HUES6 (cell line): ENCODE results near the gene PCSK6.

ENCODE experiments used
- H3K27ac ChIP-seq: 2 replicates; pipeline ENCODE4 v1.7.0; 2013; ENCODE audit warnings: low read depth, mild to moderate bottlenecking, low read length, inconsistent platforms
- H3K27me3 ChIP-seq: 2 replicates; pipeline ENCODE4 v1.6.1; 2013; ENCODE audit warnings: low read length; ENCODE audit not compliant: control insufficient read depth, insufficient read depth
- H3K36me3 ChIP-seq: 2 replicates; pipeline ENCODE4 v1.6.1; 2013; ENCODE audit warnings: low read length; ENCODE audit not compliant: control insufficient read depth, insufficient read depth
- H3K4me1 ChIP-seq: 2 replicates; pipeline ENCODE4 v1.6.1; 2013; ENCODE audit warnings: low read length; ENCODE audit not compliant: control insufficient read depth, insufficient read depth
- H3K4me3 ChIP-seq: 2 replicates; pipeline ENCODE4 v1.5.1; 2013; ENCODE audit warnings: low read depth, low read length
- H3K9ac ChIP-seq: one replicate; pipeline ENCODE4 v1.6.1; 2013; ENCODE audit warnings: mild to moderate bottlenecking, low read length
- H3K9me3 ChIP-seq: 2 replicates; pipeline ENCODE4 v1.6.1; 2013; ENCODE audit warnings: low read depth, low read length; ENCODE audit not compliant: control insufficient read depth, insufficient read depth

PCSK6 gene

DNA sequence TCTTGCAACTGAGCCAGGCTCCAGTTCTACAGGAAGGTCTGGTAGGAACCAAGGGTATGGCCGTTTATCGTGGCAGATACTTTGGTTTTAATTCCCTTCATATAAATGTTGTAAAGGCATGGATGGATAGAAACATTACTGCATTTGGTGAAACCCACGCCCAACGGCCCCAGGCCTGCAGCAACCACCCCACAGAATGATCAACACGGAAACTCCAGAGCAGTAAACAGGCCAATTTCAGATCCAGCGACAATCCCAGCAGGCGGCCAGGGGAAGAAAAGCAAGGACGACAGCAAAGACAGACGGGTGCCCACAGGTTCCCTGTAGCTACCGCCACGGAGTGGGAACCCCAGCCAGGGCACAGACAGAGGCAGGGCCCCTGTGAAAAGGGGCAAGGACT is 32.6 kb upstream of the PCSK6 start:
- Histone ChIP-seq H3K9me3 (no peaks in the 10 kb centered on the region; the same call in 1 of the 2 replicates), H3K9ac (no peak overlapping the region), H3K4me1 (peaks cover 5% of the 10 kb centered on the region), H3K27me3 (no peaks in the 10 kb centered on the region), H3K27ac (no peak overlapping the region), H3K36me3 (no peaks in the 10 kb centered on the region), H3K4me3 (no peak overlapping the region)

DNA sequence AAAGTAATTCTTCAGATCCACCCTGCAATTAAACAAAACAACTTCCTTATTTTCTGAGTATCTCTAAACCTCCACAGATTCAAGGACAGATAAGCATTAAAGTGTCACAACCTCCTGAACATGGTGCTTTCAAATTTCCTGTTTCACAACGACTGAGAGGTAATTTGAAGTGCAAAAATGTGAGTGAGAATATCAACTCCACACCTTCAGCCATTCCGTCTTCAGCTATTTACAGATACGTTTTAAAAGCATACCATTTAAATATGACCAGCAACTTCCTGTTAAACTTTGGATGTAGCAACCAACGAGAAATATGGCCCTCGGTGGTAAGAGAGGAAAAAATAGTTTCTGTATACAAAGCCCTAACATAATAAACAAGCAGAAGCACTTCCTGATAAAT is 32.1 kb upstream of the PCSK6 start:
- H3K27ac ChIP-seq, result no peak overlapping the region
- H3K9ac ChIP-seq, result no peak overlapping the region
- no peak overlapping the region for H3K4me3 ChIP-seq
- H3K36me3 ChIP-seq, result no peaks in the 10 kb centered on the region
- H3K27me3 ChIP-seq, result no peaks in the 10 kb centered on the region
- peaks cover 3% of the 10 kb centered on the region for H3K9me3 ChIP-seq
- peaks cover 5% of the 10 kb centered on the region for H3K4me1 ChIP-seq

DNA sequence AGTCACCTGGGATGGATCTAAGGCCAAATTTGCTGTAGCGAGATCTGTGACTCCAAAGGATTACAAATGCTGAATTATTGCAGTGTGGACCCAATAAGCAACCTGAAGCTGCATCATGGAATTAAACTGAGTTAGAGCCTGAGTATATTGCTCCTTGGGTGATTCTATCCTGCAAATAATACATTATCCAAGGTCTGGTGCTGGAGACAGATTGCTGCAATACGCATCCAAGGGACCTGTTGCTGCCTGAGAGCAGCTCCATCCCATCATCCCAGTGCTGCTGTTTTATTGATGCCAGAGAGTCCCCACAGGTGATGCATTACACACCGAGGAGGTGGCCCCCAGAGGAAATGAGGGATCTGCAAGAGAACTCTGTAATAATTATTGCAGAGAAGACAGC is 31.6 kb upstream of the PCSK6 start:
- no peak overlapping the region for H3K27ac ChIP-seq
- H3K4me3 ChIP-seq, result no peak overlapping the region
- H3K4me1 ChIP-seq, result peaks cover 1% of the 10 kb centered on the region

DNA sequence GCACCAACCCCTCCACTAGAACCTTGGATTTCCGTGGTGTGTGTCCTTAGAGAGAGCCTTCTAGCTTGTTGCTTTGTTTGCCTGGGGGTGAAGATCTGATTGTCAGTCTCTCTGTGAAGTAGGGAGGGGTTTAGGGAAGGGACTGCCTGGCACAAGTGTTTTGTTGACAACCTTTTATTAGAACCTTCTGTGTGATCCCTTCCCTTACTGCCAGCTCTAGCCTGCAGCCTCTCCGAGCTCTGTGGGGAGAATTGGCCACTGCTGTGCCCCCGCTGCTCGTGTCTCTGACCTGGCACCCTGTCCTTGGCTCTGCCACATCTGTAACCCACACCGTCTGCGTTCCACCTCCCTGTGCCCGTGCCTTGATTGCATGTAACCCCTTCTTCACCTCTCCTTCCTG is 30.9 kb upstream of the PCSK6 start:
- no peak overlapping the region for H3K27ac ChIP-seq
- H3K4me3 ChIP-seq, result no peak overlapping the region
- no peaks in the 10 kb centered on the region for H3K27me3 ChIP-seq
- H3K4me1 ChIP-seq, result no peaks in the 10 kb centered on the region
- H3K9ac ChIP-seq, result no peak overlapping the region
- no peaks in the 10 kb centered on the region for H3K36me3 ChIP-seq
- H3K9me3 ChIP-seq, result peaks cover 7% of the 10 kb centered on the region

More for the DNA sequence above, 31.6 kb upstream of the PCSK6 start:
- H3K27me3 ChIP-seq, result no peaks in the 10 kb centered on the region
- H3K36me3 ChIP-seq, result no peaks in the 10 kb centered on the region
- no peak overlapping the region for H3K9ac ChIP-seq
- H3K9me3 ChIP-seq, result peaks cover 7% of the 10 kb centered on the region

DNA sequence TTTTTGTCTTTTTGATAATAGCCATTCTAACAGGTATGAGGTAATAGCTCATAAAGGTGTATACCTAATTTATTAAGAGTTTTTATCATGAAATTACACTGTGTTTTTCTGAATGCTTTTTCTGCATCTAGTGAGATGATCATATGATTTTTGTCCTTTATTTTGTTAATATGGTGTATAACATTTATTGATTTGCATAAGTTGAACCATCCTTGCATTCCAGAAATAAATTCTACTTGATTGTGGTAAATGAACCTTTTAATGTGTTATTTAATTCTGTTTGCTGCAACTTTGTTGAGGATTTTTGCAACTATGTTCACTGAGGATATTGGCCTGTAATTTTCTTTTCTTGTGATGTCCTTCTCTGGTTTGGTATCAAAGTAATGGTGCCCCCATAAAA is 28.0 kb upstream of the PCSK6 start:
- H3K4me1 ChIP-seq, result no peaks in the 10 kb centered on the region
- no peaks in the 10 kb centered on the region for H3K36me3 ChIP-seq
- no peaks in the 10 kb centered on the region for H3K27me3 ChIP-seq
- H3K4me3 ChIP-seq, result no peak overlapping the region
- peaks cover 7% of the 10 kb centered on the region for H3K9me3 ChIP-seq
- no peak overlapping the region for H3K9ac ChIP-seq
- no peak overlapping the region for H3K27ac ChIP-seq

DNA sequence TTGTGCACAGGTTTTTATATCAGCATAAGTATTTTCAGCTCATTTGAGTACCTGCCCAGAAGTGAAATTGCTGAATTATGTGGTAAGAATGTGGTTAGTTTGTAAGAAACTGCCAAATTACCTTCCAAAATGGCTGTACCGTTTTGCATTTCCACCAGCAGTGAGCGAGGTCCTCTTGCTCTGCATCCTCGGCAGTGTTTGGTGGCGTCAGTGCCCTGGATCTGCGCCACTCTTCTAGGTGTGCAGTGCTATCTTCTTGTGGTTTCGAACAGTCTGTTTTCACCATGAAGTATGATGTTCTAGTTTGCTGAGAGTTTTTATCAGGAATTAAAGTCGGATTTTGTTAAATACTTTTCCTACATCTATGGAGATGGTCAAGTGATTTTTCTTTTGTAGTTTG is 24.8 kb upstream of the PCSK6 start:
- Histone ChIP-seq H3K9ac (no peak overlapping the region), H3K4me1 (no peaks in the 10 kb centered on the region), H3K9me3 (peaks cover 7% of the 10 kb centered on the region), H3K36me3 (no peaks in the 10 kb centered on the region), H3K27ac (no peak overlapping the region), H3K4me3 (no peak overlapping the region), H3K27me3 (no peaks in the 10 kb centered on the region)

DNA sequence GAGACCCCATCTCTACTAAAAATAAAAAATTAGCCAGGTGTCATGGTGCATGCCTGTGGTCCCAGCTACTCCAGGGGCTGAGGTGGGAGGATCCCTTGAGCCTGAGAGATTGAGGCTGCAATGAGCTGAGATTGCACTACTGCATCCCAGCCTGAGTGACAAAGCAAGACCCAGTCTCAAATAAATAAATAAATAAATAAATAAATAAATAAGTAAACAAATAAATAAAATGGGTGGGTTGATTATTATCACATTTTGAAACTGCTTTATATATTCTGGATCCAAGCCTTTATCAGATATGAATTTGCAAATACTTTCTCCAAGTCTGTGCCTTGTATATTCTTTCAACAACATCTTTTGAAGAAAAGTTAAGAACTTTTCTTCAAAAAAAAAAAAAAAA is 22.2 kb upstream of the PCSK6 start:
- Histone ChIP-seq H3K27ac (no peak overlapping the region), H3K27me3 (no peaks in the 10 kb centered on the region), H3K9ac (no peak overlapping the region), H3K4me3 (no peak overlapping the region), H3K9me3 (peaks cover 5% of the 10 kb centered on the region), H3K4me1 (no peaks in the 10 kb centered on the region), H3K36me3 (no peaks in the 10 kb centered on the region)

DNA sequence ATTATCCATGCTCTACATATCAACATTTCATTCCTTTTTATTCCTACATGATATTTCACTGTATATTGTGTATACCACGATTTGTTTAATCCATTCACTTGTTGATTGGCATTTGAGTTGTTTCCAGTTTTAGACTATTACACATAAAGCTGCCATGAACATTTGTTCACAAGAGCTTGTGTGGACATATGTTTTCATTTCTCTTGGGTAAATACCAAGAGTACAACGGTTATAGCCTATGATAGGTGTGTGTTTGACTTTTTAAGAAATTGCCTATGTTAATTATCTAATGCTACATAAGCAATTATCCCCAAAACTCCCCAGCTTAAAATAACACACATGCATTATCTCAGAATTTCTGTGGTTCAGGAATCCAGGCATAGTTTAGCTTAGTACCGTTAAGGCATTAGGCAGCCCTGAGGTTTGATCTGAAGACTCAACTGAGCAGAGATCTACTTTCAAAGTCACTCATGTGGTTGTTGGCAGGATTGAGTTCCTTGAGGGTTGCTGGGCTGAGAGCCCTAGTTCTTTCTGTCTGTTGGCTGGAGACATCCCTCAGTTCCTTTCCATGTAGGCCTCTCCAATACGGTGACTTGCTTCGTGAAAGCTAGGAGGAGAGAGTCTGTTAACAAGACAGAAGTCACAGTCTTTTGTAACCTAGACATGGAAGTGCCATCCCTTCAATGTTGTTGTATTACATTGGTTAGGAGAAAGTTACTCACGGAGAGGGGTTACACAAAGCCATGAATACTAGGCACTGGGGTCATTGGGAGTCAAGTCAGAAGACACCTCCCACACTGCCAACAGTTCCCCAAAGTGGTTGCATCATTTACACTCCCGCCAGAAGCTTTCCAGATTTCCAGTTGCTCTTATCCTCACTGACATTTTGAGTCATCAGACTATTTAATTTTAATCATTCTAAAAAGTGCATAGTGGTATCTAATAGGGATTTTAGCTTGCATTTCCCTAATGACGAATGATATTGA is 21.0 kb upstream of the PCSK6 start:
- Histone ChIP-seq H3K9ac (no peak overlapping the region), H3K27me3 (no peaks in the 10 kb centered on the region), H3K36me3 (no peaks in the 10 kb centered on the region), H3K4me1 (no peaks in the 10 kb centered on the region), H3K9me3 (no peaks in the 10 kb centered on the region), H3K27ac (no peak overlapping the region), H3K4me3 (no peak overlapping the region)

DNA sequence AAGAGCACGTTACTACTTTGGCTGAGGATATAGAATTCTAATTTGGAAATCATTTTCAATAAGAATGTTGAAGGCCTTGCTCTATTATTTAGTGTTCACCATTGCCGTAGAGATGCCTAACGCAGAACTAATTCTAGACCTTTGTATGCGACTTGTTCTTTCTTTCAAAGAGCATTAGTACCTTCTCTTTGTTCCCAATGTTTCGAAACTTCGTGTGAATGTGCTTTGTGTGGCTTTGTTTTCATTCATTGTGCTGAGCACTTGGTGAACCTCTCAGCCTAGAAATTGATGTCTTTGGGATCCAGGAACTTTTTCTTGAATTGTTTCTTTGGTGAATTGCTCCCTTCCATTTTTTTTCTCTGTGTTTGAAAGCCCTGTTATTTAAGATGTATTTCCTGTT is 19.8 kb upstream of the PCSK6 start:
- no peaks in the 10 kb centered on the region for H3K4me1 ChIP-seq
- H3K27ac ChIP-seq, result no peak overlapping the region
- no peaks in the 10 kb centered on the region for H3K36me3 ChIP-seq
- H3K27me3 ChIP-seq, result no peaks in the 10 kb centered on the region
- no peak overlapping the region for H3K4me3 ChIP-seq
- no peak overlapping the region for H3K9ac ChIP-seq
- H3K9me3 ChIP-seq, result no peaks in the 10 kb centered on the region

DNA sequence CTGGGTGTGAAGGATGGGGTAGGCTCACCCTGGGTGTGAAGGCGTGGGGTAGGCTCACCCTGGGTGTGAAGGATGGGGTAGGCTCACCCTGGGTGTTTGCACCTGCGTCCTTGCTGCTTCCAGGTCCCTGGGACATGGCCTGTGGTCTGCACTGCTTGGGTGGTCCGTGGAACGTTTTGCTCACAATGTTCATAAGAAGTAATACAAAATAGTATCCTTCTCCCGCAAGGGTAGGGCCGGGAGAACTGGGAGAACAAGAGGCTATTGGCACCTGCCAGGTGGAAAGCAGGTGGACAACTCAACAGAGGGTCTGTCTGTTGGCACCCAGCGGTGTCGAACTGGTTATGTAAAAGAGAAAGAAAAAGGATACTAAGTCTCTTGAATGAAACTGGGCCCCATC is 17.0 kb upstream of the PCSK6 start:
- no peak overlapping the region for H3K4me3 ChIP-seq
- peaks cover 4% of the 10 kb centered on the region; the same call in 1 of the 2 replicates for H3K4me1 ChIP-seq
- no peaks in the 10 kb centered on the region for H3K36me3 ChIP-seq
- no peaks in the 10 kb centered on the region for H3K9me3 ChIP-seq
- H3K27me3 ChIP-seq, result no peaks in the 10 kb centered on the region
- no peak overlapping the region for H3K27ac ChIP-seq
- no peak overlapping the region for H3K9ac ChIP-seq

DNA sequence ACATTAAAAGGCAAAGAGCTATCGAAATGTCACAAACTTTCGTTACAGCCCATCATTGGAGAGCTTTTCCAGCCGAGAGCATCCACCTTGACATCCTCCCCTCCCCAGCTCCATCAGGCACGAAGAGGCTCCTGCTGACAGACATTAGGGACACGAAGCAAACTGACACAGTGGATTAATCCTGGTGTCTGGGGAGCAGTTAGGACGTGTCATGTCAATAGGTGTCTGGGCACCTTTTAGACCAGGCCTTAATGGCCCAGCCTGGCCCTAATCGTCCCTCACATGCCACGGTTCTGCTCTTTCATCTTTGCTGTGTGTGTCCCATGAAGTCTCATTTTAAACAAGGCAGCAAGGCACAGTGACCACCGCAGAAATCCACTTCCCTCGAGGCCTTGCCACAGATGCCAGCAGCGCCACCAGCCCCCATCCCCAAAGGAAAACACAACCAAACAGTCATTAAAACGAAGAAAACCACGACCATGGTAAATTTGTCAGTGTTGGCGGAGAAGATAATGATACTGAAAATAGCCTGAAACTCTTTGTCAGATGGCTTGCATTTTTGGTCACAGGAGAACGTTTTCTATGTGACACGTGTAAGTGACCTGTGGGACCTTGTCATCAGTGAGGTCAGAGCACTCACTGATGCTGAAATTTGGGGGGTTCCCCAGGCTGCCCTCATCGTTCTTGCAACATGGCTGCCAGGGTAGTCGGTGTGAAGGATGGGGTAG is 16.3 kb upstream of the PCSK6 start:
- H3K36me3 ChIP-seq, result no peaks in the 10 kb centered on the region
- H3K27ac ChIP-seq, result no peak overlapping the region
- no peak overlapping the region for H3K4me3 ChIP-seq
- no peaks in the 10 kb centered on the region for H3K27me3 ChIP-seq
- H3K9me3 ChIP-seq, result no peaks in the 10 kb centered on the region
- no peak overlapping the region for H3K9ac ChIP-seq
- peaks cover 5% of the 10 kb centered on the region; the same call in 1 of the 2 replicates for H3K4me1 ChIP-seq
